ENCODE results near the gene MISP3.

- TF ChIP-seq BACH2 (CRISPR knock-in tag; IDR thresholded peaks at IDR 0.05; ENCODE audit: borderline replicate concordance): no peak
- no peak for TF ChIP-seq RARB (CRISPR knock-in tag; IDR thresholded peaks at IDR 0.05)
- TF ChIP-seq PATZ1 (CRISPR knock-in tag; IDR thresholded peaks at IDR 0.05; ENCODE audit: borderline replicate concordance): no peak
- no peak for TF ChIP-seq TSHZ2 (CRISPR knock-in tag; IDR thresholded peaks at IDR 0.05)
Measured at GRCh38 chr19:14088634-14089411, 16.2 kb downstream of the MISP3 start.

Measured in SK-N-SH treated with all-trans-retinoic acid at 6 μM for 48 hours (cell line).